Measurements from ENCODE around the gene HOGA1. TPM values are rescaled to one million over a fixed set of nuclear protein-coding genes. Genes with fewer than 3 reads are reported as not detected.
A peak's percentile ranks its signal among the peaks of the same experiment; 100 is the strongest.

HOGA1 gene
- total and polyA plus RNA-seq, 8 donors, result 7.2 to 20.5 (median 9.5) TPM

DNA sequence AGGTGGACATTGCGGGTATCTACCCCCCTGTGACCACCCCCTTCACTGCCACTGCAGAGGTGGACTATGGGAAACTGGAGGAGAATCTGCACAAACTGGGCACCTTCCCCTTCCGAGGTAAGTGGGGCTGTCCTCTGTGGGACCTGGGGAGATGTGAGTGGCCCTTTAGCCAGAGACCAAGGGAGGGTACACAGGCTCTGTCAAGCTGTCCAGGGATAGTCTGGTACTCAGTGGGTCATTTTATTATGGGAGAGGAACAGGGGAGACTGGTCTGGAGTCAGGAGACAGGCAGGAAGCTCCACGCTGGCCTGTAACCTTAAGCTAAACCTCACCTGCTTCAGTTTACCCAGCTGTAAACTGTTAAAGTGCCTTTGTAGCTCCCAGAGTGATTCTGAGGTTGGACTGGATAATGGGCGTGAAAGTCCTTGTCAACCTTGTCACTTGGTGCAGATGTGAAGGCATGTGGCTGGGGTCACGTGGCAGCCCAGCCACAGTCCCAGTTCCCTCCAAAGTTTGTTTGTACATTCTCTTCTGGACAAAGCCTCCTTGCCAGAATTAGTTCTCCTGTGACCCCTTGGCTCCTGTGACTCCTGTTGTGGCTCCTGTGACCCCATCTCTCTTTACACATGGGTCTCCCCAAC lies 729 bp downstream of the HOGA1 start:
- peak overlapping the region; percentile 74 to 83 (median 80) for H3K27ac ChIP-seq
- H3K4me3 ChIP-seq, result peak overlapping the region in 2 of 4 donors; percentile 5 to 17
- H3K27me3 ChIP-seq, result no peaks in the 10 kb centered on the region
- no peak for FAIRE-seq
- peak in 3 of 4 donors; percentile 29 to 43 (median 32) for ATAC-seq
- intact Hi-C loops (cut with DNase I), result no loop called here
- WGBS, 2 donors, result 45 to 52% methylated on average over 5 of the region's 5 CpGs
- no peaks in the 10 kb centered on the region for H3K9me3 ChIP-seq
- no peaks in the 10 kb centered on the region for H3K36me3 ChIP-seq
- H3K4me1 ChIP-seq, result no peaks in the 10 kb centered on the region
- DNase-seq, result peak in 1 of 6 donors; percentile 29
- TF ChIP-seq CTCF (IDR thresholded peaks at IDR 0.05), result no peak

- no peaks in the 10 kb centered on the region for H3K27me3 ChIP-seq
- no peak for TF ChIP-seq CTCF (IDR thresholded peaks at IDR 0.05)
- H3K9me3 ChIP-seq, result no peaks in the 10 kb centered on the region
- H3K4me1 ChIP-seq, result no peaks in the 10 kb centered on the region
- FAIRE-seq (no peak), DNase-seq (no peak), ATAC-seq (no peak)
- intact Hi-C loops (cut with DNase I), result no loop called here
- peak overlapping the region in 2 of 4 donors; percentile 5 to 17 for H3K4me3 ChIP-seq
- H3K36me3 ChIP-seq, result no peaks in the 10 kb centered on the region
- 70 to 73% methylated on average over 5 of the region's 5 CpGs for WGBS, 2 donors
- H3K27ac ChIP-seq, result peak overlapping the region; percentile 74 to 83 (median 80)
These were observed 1.2 kb downstream of the HOGA1 start for GRCh38 chr10:97585439-97585811.

DNA sequence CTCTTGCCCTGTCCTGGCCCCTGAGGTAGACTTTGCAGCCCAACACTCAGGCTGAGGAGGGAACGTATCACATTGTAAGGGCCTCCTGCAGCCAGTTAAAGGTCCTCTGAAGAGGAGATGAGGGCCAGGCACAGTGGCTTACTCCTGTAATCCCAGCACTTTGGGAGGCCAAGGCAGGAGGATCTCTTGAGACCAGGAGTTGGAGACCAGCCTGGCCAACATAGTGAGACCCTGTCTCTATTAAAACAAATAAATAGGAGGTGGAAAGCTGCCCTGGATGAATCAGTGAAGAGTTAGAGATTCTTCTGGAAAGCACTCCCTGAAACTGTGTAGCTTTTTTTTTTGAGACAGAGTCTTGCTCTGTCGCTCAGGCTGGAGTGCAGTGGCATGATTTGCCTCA lies 3.0 kb downstream of the HOGA1 start:
- ATAC-seq (no peak), FAIRE-seq (no peak), DNase-seq (no peak)
- Histone ChIP-seq H3K27me3 (no peaks in the 10 kb centered on the region), H3K4me1 (no peaks in the 10 kb centered on the region), H3K4me3 (no peak overlapping the region), H3K27ac (no peak overlapping the region), H3K36me3 (no peaks in the 10 kb centered on the region), H3K9me3 (no peaks in the 10 kb centered on the region)
- no peak for TF ChIP-seq CTCF (IDR thresholded peaks at IDR 0.05)
- intact Hi-C loops (cut with DNase I), result no loop called here
- 87 to 97% methylated on average over 2 of the region's 2 CpGs for WGBS, 2 donors

- ATAC-seq, result no peak
- DNase-seq, result no peak
- H3K4me1 ChIP-seq, result no peaks in the 10 kb centered on the region
- H3K27ac ChIP-seq, result peak within 1 kb of the TSS in 1 of 4 donors; percentile 17
- no peaks in the 10 kb centered on the region for H3K27me3 ChIP-seq
- H3K9me3 ChIP-seq, result no peaks in the 10 kb centered on the region
- intact Hi-C loops (cut with DNase I), result no loop called here
- no peaks in the 10 kb centered on the region for H3K36me3 ChIP-seq
- no peak for TF ChIP-seq CTCF (IDR thresholded peaks at IDR 0.05)
- 71 to 85% methylated on average over 2 to 3 of the region's 3 CpGs for WGBS, 2 donors
- FAIRE-seq, result no peak
- H3K4me3 ChIP-seq, result no peak within 1 kb of the TSS
These were observed 5.3 kb downstream of the HOGA1 start, which contains the start of gene C10orf62 for GRCh38 chr10:97589479-97589878. C10orf62 (plus strand) TSS chr10:97589721; CDS start chr10:97589898, 177 bp downstream.

- Histone ChIP-seq H3K4me3 (no peak overlapping the region), H3K9me3 (no peaks in the 10 kb centered on the region), H3K36me3 (no peaks in the 10 kb centered on the region), H3K27me3 (no peaks in the 10 kb centered on the region), H3K27ac (peak overlapping the region in 1 of 4 donors; percentile 17), H3K4me1 (no peaks in the 10 kb centered on the region)
- no peak for FAIRE-seq
- WGBS, 2 donors, result 76 to 78% methylated on average over 15 of the region's 15 CpGs
- no peak for TF ChIP-seq CTCF (IDR thresholded peaks at IDR 0.05)
- intact Hi-C loops (cut with DNase I), result no loop called here
- no peak for DNase-seq
- no peak for ATAC-seq
These were observed 6.0 kb downstream of the HOGA1 start for GRCh38 chr10:97590082-97590747.

Measured in pancreas (tissue), 10 donors.